Trophoblast cell (in vitro differentiated cells and primary cell): ENCODE data around the gene RCL1.
"Not testable (repeated sequence)": the region's sequence is repeated elsewhere in the genome, so short reads cannot be mapped to it uniquely, and the experiment has no call there.

Source experiments
- DNase-seq, 2 donors: peaks; one replicate each; pipeline ENCODE4 v3.0.0-alpha.2; 2016
- H2AFZ ChIP-seq: 2 replicates; pipeline ENCODE4 v1.6.1; 2013; ENCODE audit warnings: low read length, moderate library complexity, mild to moderate bottlenecking; ENCODE audit not compliant: insufficient read depth, poor library complexity
- H2AK5ac ChIP-seq: 2 replicates; pipeline ENCODE4 v1.6.1; 2013; ENCODE audit warnings: mild to moderate bottlenecking, low read length
- H2BK120ac ChIP-seq: 2 replicates; pipeline ENCODE4 v1.6.1; 2013; ENCODE audit warnings: low read length, mild to moderate bottlenecking, moderate library complexity; ENCODE audit not compliant: insufficient read depth, poor library complexity
- H2BK12ac ChIP-seq: 2 replicates; pipeline ENCODE4 v1.6.1; 2013; ENCODE audit warnings: mild to moderate bottlenecking, low read length, moderate library complexity
- H2BK5ac ChIP-seq: 2 replicates; pipeline ENCODE4 v1.6.1; 2013; ENCODE audit warnings: low read length, low read depth, moderate library complexity, mild to moderate bottlenecking; ENCODE audit not compliant: poor library complexity
- H3K14ac ChIP-seq: 2 replicates; pipeline ENCODE4 v1.6.1; 2013; ENCODE audit warnings: mild to moderate bottlenecking, low read length
- H3K18ac ChIP-seq: 2 replicates; pipeline ENCODE4 v1.6.1; 2013; ENCODE audit warnings: mild to moderate bottlenecking, low read length
- H3K23ac ChIP-seq: 2 replicates; pipeline ENCODE4 v1.6.1; 2013; ENCODE audit warnings: low read length
- H3K27ac ChIP-seq: 2 replicates; pipeline ENCODE4 v1.5.1; 2013; ENCODE audit warnings: low read depth, mild to moderate bottlenecking, inconsistent platforms, low read length, moderate library complexity
- H3K27me3 ChIP-seq: 2 replicates; pipeline ENCODE4 v1.6.1; 2013; ENCODE audit warnings: inconsistent platforms, mild to moderate bottlenecking, low read length, moderate library complexity; ENCODE audit not compliant: insufficient read depth
- H3K36me3 ChIP-seq, 2 experiments: 1 replicate in 1 of 2; 2 replicates in 1 of 2; pipeline ENCODE4 v1.6.1; 2013; ENCODE audit warnings: low read length in 2 of 2, mild to moderate bottlenecking in 2 of 2, moderate library complexity in 1 of 2; ENCODE audit not compliant: insufficient read depth in 2 of 2, control insufficient read depth in 1 of 2
- H3K4ac ChIP-seq: 2 replicates; pipeline ENCODE4 v1.6.1; 2013; ENCODE audit warnings: low read depth, mild to moderate bottlenecking, low read length, moderate library complexity
- H3K4me1 ChIP-seq, 2 experiments: 1 replicate in 1 of 2; 2 replicates in 1 of 2; pipeline ENCODE4 v1.6.1; 2013; ENCODE audit warnings: low read length in 2 of 2, mild to moderate bottlenecking in 2 of 2, moderate library complexity in 1 of 2; ENCODE audit not compliant: insufficient read depth in 2 of 2, control insufficient read depth in 1 of 2
- H3K4me2 ChIP-seq: 2 replicates; pipeline ENCODE4 v1.6.1; 2013; ENCODE audit warnings: inconsistent platforms, mild to moderate bottlenecking, low read length, moderate library complexity
- H3K4me3 ChIP-seq: 2 replicates; pipeline ENCODE4 v1.5.1; 2013; ENCODE audit warnings: mild to moderate bottlenecking, low read depth, low read length, inconsistent platforms
- H3K79me1 ChIP-seq: one replicate; pipeline ENCODE4 v1.6.1; 2013; ENCODE audit warnings: low read length
- H3K79me2 ChIP-seq: 2 replicates; pipeline ENCODE4 v1.6.1; 2013; ENCODE audit warnings: low read length, mild to moderate bottlenecking; ENCODE audit not compliant: control insufficient read depth, insufficient read depth, poor library complexity
- H3K9ac ChIP-seq: 2 replicates; pipeline ENCODE4 v1.6.1; 2013; ENCODE audit warnings: mild to moderate bottlenecking, low read length
- H3K9me3 ChIP-seq: 2 replicates; pipeline ENCODE4 v1.6.1; 2013; ENCODE audit warnings: low read depth, mild to moderate bottlenecking, control low read depth, inconsistent platforms, low read length; ENCODE audit not compliant: insufficient read depth
- H4K12ac ChIP-seq: 2 replicates; pipeline ENCODE4 v1.6.1; 2013; ENCODE audit warnings: low read depth, mild to moderate bottlenecking, low read length, moderate library complexity
- H4K8ac ChIP-seq: 2 replicates; pipeline ENCODE4 v1.6.1; 2013; ENCODE audit warnings: low read depth, mild to moderate bottlenecking, low read length, moderate library complexity
- H4K91ac ChIP-seq: one replicate; pipeline ENCODE4 v1.6.1; 2013; ENCODE audit warnings: low read depth, mild to moderate bottlenecking, low read length, moderate library complexity
- WGBS: extraction: QIAGEN DNeasy Blood & Tissue Kit; methylation state at CpG from one replicate; pipeline ENCODE4 v1.1.7; 2013; ENCODE audit warnings: missing lambda C conversion rate; ENCODE audit not compliant: insufficient read length, insufficient coverage; ENCODE audit errors: extremely low coverage; 5-methylcytosine and 5-hydroxymethylcytosine counted together

The RCL1 gene

DNA sequence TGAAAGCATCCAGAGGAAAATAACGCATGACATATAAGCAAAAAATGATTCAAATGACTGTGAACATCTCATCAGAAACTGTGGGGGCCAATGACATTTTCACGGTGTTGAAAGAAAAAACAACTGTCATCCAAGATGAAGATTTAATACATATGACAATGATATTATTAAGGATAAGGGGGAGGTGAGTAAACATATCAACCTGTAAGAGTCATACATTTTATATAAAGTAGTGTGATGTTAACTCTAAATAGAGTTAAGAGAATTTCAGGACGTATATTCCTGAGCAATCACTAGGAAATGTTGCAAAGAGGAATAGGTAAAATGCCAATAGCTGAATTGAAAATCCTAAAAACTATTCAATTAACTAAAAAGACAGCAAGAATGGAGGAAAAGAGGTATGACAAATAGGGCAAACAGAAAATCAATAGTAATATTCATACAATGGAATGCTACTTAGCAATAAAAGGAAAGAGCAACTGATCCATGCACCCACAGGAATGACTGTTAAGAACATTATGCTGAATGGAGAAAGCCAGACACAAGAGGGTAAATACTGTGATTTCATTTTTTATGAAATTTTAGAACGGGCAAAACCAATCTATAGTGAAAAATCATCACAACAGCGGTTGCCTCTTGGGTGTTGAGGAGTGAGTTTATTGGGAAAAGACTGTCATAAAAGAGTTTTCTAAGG lies 99.9 kb downstream of the RCL1 start:
- H3K4me1 ChIP-seq: no peaks in the 10 kb centered on the region
- H4K91ac ChIP-seq: no peak overlapping the region
- H3K36me3 ChIP-seq: no peaks in the 10 kb centered on the region
- H2BK5ac ChIP-seq: no peak overlapping the region
- no peaks in the 10 kb centered on the region for H3K27me3 ChIP-seq
- no peaks in the 10 kb centered on the region for H3K79me2 ChIP-seq
- no peak overlapping the region for H2BK12ac ChIP-seq
- no peak overlapping the region for H3K14ac ChIP-seq
- no peak for DNase-seq
- WGBS: no CpG with 5 or more reads among the region's 5 CpGs
- no peak overlapping the region for H3K4me2 ChIP-seq
- no peaks in the 10 kb centered on the region for H3K79me1 ChIP-seq
- no peak overlapping the region for H3K27ac ChIP-seq
- H4K8ac ChIP-seq: no peak overlapping the region
- H4K12ac ChIP-seq: no peak overlapping the region
- H3K4ac ChIP-seq: no peak overlapping the region
- no peak overlapping the region for H2AFZ ChIP-seq
- H3K9me3 ChIP-seq: no peaks in the 10 kb centered on the region
- no peak overlapping the region for H3K18ac ChIP-seq
- H2BK120ac ChIP-seq: no peak overlapping the region
- no peak overlapping the region for H2AK5ac ChIP-seq
- no peak overlapping the region for H3K4me3 ChIP-seq
- H3K9ac ChIP-seq: no peak overlapping the region
- no peak overlapping the region for H3K23ac ChIP-seq

GRCh38 chr9:4894076-4894475 lies 101.3 kb downstream of the RCL1 start:
- no peak overlapping the region for H3K4me2 ChIP-seq
- H4K12ac ChIP-seq: no peak overlapping the region
- DNase-seq: no peak
- no peak overlapping the region for H2AFZ ChIP-seq
- H3K4ac ChIP-seq: no peak overlapping the region
- H2BK120ac ChIP-seq: no peak overlapping the region
- no CpG with 5 or more reads among the region's 4 CpGs for WGBS
- H3K27me3 ChIP-seq: no peaks in the 10 kb centered on the region
- H4K8ac ChIP-seq: no peak overlapping the region
- no peak overlapping the region for H3K4me3 ChIP-seq
- H3K14ac ChIP-seq: no peak overlapping the region
- H3K23ac ChIP-seq: no peak overlapping the region
- H3K79me1 ChIP-seq: no peaks in the 10 kb centered on the region
- H3K36me3 ChIP-seq: no peaks in the 10 kb centered on the region
- no peak overlapping the region for H2BK12ac ChIP-seq
- H4K91ac ChIP-seq: no peak overlapping the region
- H3K4me1 ChIP-seq: no peaks in the 10 kb centered on the region
- no peak overlapping the region for H3K9ac ChIP-seq
- H3K9me3 ChIP-seq: no peaks in the 10 kb centered on the region
- H2BK5ac ChIP-seq: no peak overlapping the region
- H3K18ac ChIP-seq: no peak overlapping the region
- no peak overlapping the region for H3K27ac ChIP-seq
- no peak overlapping the region for H2AK5ac ChIP-seq
- no peaks in the 10 kb centered on the region for H3K79me2 ChIP-seq

- not testable (repeated sequence) for H3K4me2 ChIP-seq, H3K27ac ChIP-seq, H3K14ac ChIP-seq, H3K79me2 ChIP-seq, H3K79me1 ChIP-seq, H3K27me3 ChIP-seq, H3K4me3 ChIP-seq, H3K9ac ChIP-seq, H3K23ac ChIP-seq, H3K4ac ChIP-seq, H2AFZ ChIP-seq, H2BK12ac ChIP-seq, H4K8ac ChIP-seq, H3K18ac ChIP-seq, H3K9me3 ChIP-seq, DNase-seq, H3K36me3 ChIP-seq, H2BK120ac ChIP-seq, H3K4me1 ChIP-seq, H4K91ac ChIP-seq, H2AK5ac ChIP-seq, H2BK5ac ChIP-seq, H4K12ac ChIP-seq
- WGBS: no CpG with 5 or more reads among the region's 1 CpG
Observed at GRCh38 chr9:4899853-4900252, 107.1 kb downstream of the RCL1 start.

DNA sequence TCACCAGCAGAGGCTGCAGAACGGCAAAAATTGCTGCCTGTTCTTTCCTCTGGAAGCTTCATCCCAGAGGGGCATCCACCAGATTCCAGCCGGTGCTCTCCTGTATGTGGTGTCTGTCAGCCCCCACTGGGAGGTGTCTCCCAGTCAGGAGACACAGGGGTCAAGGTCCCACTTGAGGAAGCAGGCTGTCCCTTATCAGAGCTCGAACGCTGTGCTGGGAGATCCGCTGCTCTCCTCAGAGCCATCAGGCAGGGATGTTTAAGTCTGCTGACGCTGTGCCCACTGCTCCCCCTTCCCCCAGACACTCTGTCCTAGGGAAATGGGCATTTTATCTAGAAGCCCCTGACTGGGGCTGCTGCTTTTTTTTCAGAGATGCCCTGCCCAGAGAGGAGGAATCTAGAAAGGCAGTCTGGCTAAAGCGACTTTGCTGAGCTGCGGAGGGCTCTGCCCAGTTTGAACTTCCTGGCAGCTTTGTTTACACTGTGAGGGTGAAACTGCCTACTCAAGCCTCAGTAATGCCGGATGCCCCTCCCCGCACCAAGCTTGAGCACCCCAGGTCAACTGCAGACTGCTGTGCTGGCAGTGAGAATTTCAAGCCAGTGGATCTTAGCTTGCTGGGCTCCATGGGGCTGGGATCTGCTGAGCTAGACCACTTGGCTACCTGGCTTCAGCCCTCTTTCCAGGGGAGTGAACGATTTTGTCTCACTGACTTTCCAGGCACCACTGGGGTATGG lies 108.8 kb downstream of the RCL1 start:
- not testable (repeated sequence) for H2AK5ac ChIP-seq, DNase-seq, H3K27ac ChIP-seq, H4K8ac ChIP-seq, H2AFZ ChIP-seq, H3K4me3 ChIP-seq, H4K12ac ChIP-seq, H3K79me2 ChIP-seq, H3K18ac ChIP-seq, H3K27me3 ChIP-seq, H3K9ac ChIP-seq, H4K91ac ChIP-seq, H2BK120ac ChIP-seq, H3K23ac ChIP-seq, H3K36me3 ChIP-seq, H3K4ac ChIP-seq, H3K4me2 ChIP-seq, H2BK12ac ChIP-seq, H2BK5ac ChIP-seq, H3K14ac ChIP-seq, H3K79me1 ChIP-seq, H3K9me3 ChIP-seq, H3K4me1 ChIP-seq
- no CpG with 5 or more reads among the region's 11 CpGs for WGBS
